Measurements from ENCODE around the gene FBXO27. TPM values are rescaled to one million over a fixed set of nuclear protein-coding genes. Genes with fewer than 3 reads are reported as not detected.

The FBXO27 gene
- polyA plus RNA-seq, 1 experiment, result 7.0 TPM

DNA sequence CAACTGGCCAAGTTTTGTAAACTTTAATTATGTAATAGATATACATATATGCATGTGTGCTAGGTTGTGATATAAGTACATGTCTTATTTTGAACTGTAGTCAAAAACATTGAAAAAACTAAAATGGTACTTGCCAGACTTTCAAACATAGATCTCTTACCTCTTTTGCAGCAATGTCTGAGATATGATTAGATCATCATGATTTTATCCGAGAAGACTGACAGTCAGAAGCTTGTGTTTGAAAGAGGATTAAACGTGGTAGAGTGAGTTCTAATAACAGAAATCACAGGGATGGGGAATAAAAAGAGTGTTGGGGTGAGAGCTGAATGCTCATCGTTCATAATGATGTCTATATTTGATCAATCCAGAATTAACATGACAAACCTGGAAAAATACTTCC is 33.6 kb upstream of the FBXO27 start:
- ChIA-PET CTCF (no interaction called here), POLR2A (no interaction called here)
- Histone ChIP-seq H3K4me3 (ENCODE audit: low read depth, low read length) (no peak overlapping the region), H3K27me3 (ENCODE audit: control insufficient read depth, insufficient read depth, low read length) (no peaks in the 10 kb centered on the region), H3K36me3 (ENCODE audit: control insufficient read depth, insufficient read depth, low read length) (no peaks in the 10 kb centered on the region)
- TF ChIP-seq, protein P1, sequence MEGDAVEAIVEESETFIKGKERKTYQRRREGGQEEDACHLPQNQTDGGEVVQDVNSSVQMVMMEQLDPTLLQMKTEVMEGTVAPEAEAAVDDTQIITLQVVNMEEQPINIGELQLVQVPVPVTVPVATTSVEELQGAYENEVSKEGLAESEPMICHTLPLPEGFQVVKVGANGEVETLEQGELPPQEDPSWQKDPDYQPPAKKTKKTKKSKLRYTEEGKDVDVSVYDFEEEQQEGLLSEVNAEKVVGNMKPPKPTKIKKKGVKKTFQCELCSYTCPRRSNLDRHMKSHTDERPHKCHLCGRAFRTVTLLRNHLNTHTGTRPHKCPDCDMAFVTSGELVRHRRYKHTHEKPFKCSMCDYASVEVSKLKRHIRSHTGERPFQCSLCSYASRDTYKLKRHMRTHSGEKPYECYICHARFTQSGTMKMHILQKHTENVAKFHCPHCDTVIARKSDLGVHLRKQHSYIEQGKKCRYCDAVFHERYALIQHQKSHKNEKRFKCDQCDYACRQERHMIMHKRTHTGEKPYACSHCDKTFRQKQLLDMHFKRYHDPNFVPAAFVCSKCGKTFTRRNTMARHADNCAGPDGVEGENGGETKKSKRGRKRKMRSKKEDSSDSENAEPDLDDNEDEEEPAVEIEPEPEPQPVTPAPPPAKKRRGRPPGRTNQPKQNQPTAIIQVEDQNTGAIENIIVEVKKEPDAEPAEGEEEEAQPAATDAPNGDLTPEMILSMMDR (IDR thresholded peaks at IDR 0.05; ENCODE audit: insufficient read depth, low read depth, low read length), result no peak
- no peak for DNase-seq (ENCODE audit: low read depth)

- H3K27me3 ChIP-seq (ENCODE audit: control insufficient read depth, insufficient read depth, low read length), result no peaks in the 10 kb centered on the region
- TF ChIP-seq, protein P1 (IDR thresholded peaks at IDR 0.05; ENCODE audit: insufficient read depth, low read depth, low read length), result no peak
- no peak overlapping the region for H3K4me3 ChIP-seq (ENCODE audit: low read depth, low read length)
- POLR2A ChIA-PET, result no interaction called here
- CTCF ChIA-PET, result interaction anchor here (0.6 to 1.0 kb wide), 2 partner anchors 29 to 46 kb away, joined by 3 read pairs; no protein-coding TSS in a partner anchor
- no peaks in the 10 kb centered on the region for H3K36me3 ChIP-seq (ENCODE audit: control insufficient read depth, insufficient read depth, low read length)
- no peak for DNase-seq (ENCODE audit: low read depth)
Measured at GRCh38 chr19:39064405-39064804, 32.1 kb upstream of the FBXO27 start.

DNA sequence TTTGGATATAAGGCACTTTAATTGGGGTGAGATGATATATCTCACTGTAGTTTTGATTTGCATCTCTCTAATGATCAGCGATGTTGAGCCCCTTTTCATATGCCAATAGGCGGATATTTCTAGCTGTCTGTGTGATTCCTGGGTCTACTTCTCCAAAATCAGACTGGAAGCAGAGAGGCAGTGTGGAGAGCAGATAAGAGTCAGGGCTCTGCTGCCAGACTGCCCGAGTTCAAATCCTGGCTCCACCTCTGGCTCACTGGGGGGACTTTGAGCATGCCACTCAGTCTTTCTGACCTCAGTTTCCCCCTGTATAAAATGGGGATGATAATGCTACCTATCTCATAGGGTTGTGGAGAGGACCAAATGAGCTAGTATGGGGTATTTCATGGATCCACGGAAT is 27.8 kb upstream of the FBXO27 start:
- TF ChIP-seq, protein P1 (IDR thresholded peaks at IDR 0.05; ENCODE audit: insufficient read depth, low read depth, low read length), result no peak
- ChIA-PET POLR2A (no interaction called here), CTCF (interaction anchor here (1.1 to 3.7 kb wide), 2 partner anchors 8 to 15 kb away, joined by 3 to 20 read pairs; no protein-coding TSS in a partner anchor)
- Histone ChIP-seq H3K36me3 (ENCODE audit: control insufficient read depth, insufficient read depth, low read length) (no peaks in the 10 kb centered on the region), H3K27me3 (ENCODE audit: control insufficient read depth, insufficient read depth, low read length) (no peaks in the 10 kb centered on the region), H3K4me3 (ENCODE audit: low read depth, low read length) (no peak overlapping the region)
- no peak for DNase-seq (ENCODE audit: low read depth)

- DNase-seq (ENCODE audit: low read depth), result no peak
- H3K36me3 ChIP-seq (ENCODE audit: control insufficient read depth, insufficient read depth, low read length), result no peaks in the 10 kb centered on the region
- no peaks in the 10 kb centered on the region for H3K27me3 ChIP-seq (ENCODE audit: control insufficient read depth, insufficient read depth, low read length)
- CTCF ChIA-PET, result no interaction called here
- POLR2A ChIA-PET, result no interaction called here
- TF ChIP-seq, protein P1 (IDR thresholded peaks at IDR 0.05; ENCODE audit: insufficient read depth, low read depth, low read length), result no peak
- no peak overlapping the region for H3K4me3 ChIP-seq (ENCODE audit: low read depth, low read length)
Measured at GRCh38 chr19:39059302-39059701, 27.0 kb upstream of the FBXO27 start.

DNA sequence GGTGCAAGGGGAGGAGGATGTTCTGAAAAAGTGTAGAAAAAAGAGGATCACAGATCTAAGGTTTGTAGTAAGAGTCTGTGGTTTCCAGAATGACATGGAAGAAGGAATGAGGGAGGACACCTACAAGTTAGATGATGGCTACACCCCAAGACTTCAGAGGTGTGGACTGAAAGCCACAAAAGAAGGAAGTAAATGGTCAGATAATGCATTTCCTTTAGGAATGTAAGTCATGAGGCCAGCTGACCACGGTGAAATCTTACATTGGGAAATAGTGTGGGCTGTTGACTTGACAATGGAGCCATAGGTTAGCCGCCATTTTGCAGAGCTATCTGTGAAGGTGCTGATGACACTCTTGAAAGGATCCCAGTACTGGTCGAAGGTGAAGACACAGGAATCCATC is 25.3 kb upstream of the FBXO27 start:
- POLR2A ChIA-PET, result no interaction called here
- Histone ChIP-seq H3K27me3 (ENCODE audit: control insufficient read depth, insufficient read depth, low read length) (no peaks in the 10 kb centered on the region), H3K4me3 (ENCODE audit: low read depth, low read length) (no peak overlapping the region), H3K36me3 (ENCODE audit: control insufficient read depth, insufficient read depth, low read length) (no peaks in the 10 kb centered on the region)
- TF ChIP-seq, protein P1 (IDR thresholded peaks at IDR 0.05; ENCODE audit: insufficient read depth, low read depth, low read length), result no peak
- CTCF ChIA-PET, result interaction anchor here (0.8 kb wide), 1 partner anchor 12 kb away, joined by 5 read pairs; no protein-coding TSS in a partner anchor
- DNase-seq (ENCODE audit: low read depth), result no peak

Measured in BJ (cell line).